ENCODE results near the gene FHL5.

The FHL5 gene

DNA sequence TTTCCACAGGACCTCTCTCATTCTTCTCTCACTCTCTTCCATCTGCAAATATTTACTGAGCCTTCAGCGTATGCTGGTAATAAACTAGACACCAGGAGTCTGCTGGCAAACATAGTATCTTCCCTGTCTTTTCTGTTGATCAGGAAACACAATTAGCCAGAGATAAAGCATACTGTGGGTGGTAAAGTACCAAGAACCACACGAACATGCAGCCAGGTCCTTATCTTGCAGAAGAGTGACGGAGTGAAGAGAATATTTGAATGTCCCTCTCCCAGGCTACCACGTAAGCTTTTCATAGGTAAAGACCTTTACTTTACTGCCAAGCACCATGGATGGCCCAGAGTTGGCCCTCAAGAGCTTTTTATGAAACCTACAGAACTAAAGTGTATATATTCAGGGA lies 13.3 kb downstream of the FHL5 start:
- no peak overlapping the region for H3K27ac ChIP-seq
- no peaks in the 10 kb centered on the region for H3K9me3 ChIP-seq
- H3K36me3 ChIP-seq, result no peaks in the 10 kb centered on the region
- no peak overlapping the region for H3K4me3 ChIP-seq (ENCODE audit: low read depth in 1 of 2, low read length in 1 of 2)
- H3K27me3 ChIP-seq, result no peaks in the 10 kb centered on the region
- H3K4me1 ChIP-seq (ENCODE audit: control insufficient read depth in 1 of 2, insufficient read depth in 1 of 2, low read depth in 1 of 2, low read length in 1 of 2), result no peaks in the 10 kb centered on the region
- no peak for TF ChIP-seq CTCF (IDR thresholded peaks at IDR 0.05)

GRCh38 chr6:96582021-96582420 lies 19.1 kb downstream of the FHL5 start:
- no peaks in the 10 kb centered on the region for H3K4me1 ChIP-seq (ENCODE audit: control insufficient read depth in 1 of 2, insufficient read depth in 1 of 2, low read depth in 1 of 2, low read length in 1 of 2)
- no peak overlapping the region for H3K27ac ChIP-seq
- no peak overlapping the region for H3K4me3 ChIP-seq (ENCODE audit: low read depth in 1 of 2, low read length in 1 of 2)
- no peaks in the 10 kb centered on the region for H3K27me3 ChIP-seq
- no peaks in the 10 kb centered on the region for H3K9me3 ChIP-seq
- no peak for TF ChIP-seq CTCF (IDR thresholded peaks at IDR 0.05)
- no peaks in the 10 kb centered on the region for H3K36me3 ChIP-seq

DNA sequence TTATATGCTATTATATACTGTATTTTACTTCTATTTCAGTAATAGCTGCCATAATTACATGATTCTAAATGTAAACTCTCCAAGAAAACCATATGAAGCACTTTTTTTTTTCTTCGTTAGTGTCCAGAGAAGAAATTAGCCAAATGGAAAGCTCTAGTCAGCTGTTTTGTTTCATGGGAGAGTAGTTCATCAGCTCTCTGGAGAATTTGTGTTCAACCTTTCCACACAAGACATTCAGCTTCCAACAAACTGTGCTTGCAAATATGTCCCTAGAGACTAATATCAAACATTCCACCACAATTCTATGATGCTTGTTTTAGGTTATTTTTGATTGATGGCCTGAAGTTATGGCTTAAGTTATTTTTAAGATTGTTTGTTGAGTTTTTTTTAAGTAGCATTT lies 19.5 kb downstream of the FHL5 start:
- Histone ChIP-seq H3K4me3 (ENCODE audit: low read depth in 1 of 2, low read length in 1 of 2) (no peak overlapping the region), H3K9me3 (no peaks in the 10 kb centered on the region), H3K27me3 (no peaks in the 10 kb centered on the region), H3K36me3 (no peaks in the 10 kb centered on the region), H3K4me1 (ENCODE audit: control insufficient read depth in 1 of 2, insufficient read depth in 1 of 2, low read depth in 1 of 2, low read length in 1 of 2) (no peaks in the 10 kb centered on the region), H3K27ac (no peak overlapping the region)
- TF ChIP-seq CTCF (IDR thresholded peaks at IDR 0.05), result no peak

GRCh38 chr6:96604420-96604819 lies 41.5 kb downstream of the FHL5 start:
- no peak overlapping the region for H3K27ac ChIP-seq
- no peaks in the 10 kb centered on the region for H3K9me3 ChIP-seq
- H3K27me3 ChIP-seq, result no peaks in the 10 kb centered on the region
- no peaks in the 10 kb centered on the region for H3K36me3 ChIP-seq
- H3K4me3 ChIP-seq (ENCODE audit: low read depth in 1 of 2, low read length in 1 of 2), result no peak overlapping the region
- TF ChIP-seq CTCF (IDR thresholded peaks at IDR 0.05), result no peak
- H3K4me1 ChIP-seq (ENCODE audit: control insufficient read depth in 1 of 2, insufficient read depth in 1 of 2, low read depth in 1 of 2, low read length in 1 of 2), result no peaks in the 10 kb centered on the region

DNA sequence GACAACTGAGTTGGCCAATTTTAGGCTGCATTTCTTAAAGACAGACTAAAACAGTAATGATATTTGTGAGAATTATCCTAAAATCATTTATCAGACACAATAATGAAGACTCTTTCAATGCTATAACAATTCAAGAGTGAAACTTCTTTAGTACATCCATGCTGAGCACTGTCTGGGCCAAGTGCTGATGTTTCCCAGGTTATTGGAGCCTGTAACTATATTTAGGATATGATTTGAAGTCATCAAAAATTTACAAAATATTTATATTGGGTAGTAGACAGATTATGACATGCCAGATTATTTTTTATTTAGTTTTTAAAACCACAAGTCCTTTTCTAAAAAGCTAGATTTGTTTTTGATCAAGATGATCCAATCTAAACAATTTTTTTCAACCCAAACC lies 45.1 kb downstream of the FHL5 start:
- Histone ChIP-seq H3K9me3 (no peaks in the 10 kb centered on the region), H3K36me3 (no peaks in the 10 kb centered on the region), H3K4me1 (ENCODE audit: control insufficient read depth in 1 of 2, insufficient read depth in 1 of 2, low read depth in 1 of 2, low read length in 1 of 2) (no peaks in the 10 kb centered on the region), H3K27ac (no peak overlapping the region), H3K4me3 (ENCODE audit: low read depth in 1 of 2, low read length in 1 of 2) (no peak overlapping the region), H3K27me3 (no peaks in the 10 kb centered on the region)
- TF ChIP-seq CTCF (IDR thresholded peaks at IDR 0.05), result no peak

- no peaks in the 10 kb centered on the region for H3K36me3 ChIP-seq
- no peaks in the 10 kb centered on the region for H3K9me3 ChIP-seq
- no peaks in the 10 kb centered on the region for H3K27me3 ChIP-seq
- H3K4me3 ChIP-seq (ENCODE audit: low read depth in 1 of 2, low read length in 1 of 2), result no peak overlapping the region
- H3K27ac ChIP-seq, result no peak overlapping the region
- H3K4me1 ChIP-seq (ENCODE audit: control insufficient read depth in 1 of 2, insufficient read depth in 1 of 2, low read depth in 1 of 2, low read length in 1 of 2), result no peaks in the 10 kb centered on the region
- TF ChIP-seq CTCF (IDR thresholded peaks at IDR 0.05), result no peak
Observed at GRCh38 chr6:96610019-96610418, 47.1 kb downstream of the FHL5 start.
